MM.1S (cell line): Measurements from ENCODE around the gene RIMKLB.

Source experiments
- DNase-seq: peaks from one replicate; pipeline ENCODE4 v3.0.0-alpha.2; 2015
- H2AFZ ChIP-seq: fragments of 300-600 bp; sonication (generic); 2 replicates; pipeline ENCODE4 v1.6.0; 2016; ENCODE audit warnings: antibody characterized with exemption, low read length
- H3F3A ChIP-seq: fragments of 300-600 bp; sonication (generic); 2 replicates; pipeline ENCODE4 v1.6.1; 2016; ENCODE audit warnings: mild to moderate bottlenecking, antibody characterized with exemption, low read length, moderate library complexity, mixed read lengths; ENCODE audit not compliant: insufficient read depth
- H3K27ac ChIP-seq: fragments of 300-600 bp; sonication (generic); 2 replicates; pipeline ENCODE4 v1.5.1; 2016; ENCODE audit warnings: mild to moderate bottlenecking, low read length
- H3K27me3 ChIP-seq: fragments of 300-600 bp; sonication (generic); replicated peaks from 2 replicates; pipeline ENCODE4 v1.6.0; 2016; ENCODE audit warnings: low read length; ENCODE audit not compliant: insufficient read depth
- H3K36me3 ChIP-seq: fragments of 300-600 bp; sonication (generic); replicated peaks from 2 replicates; pipeline ENCODE4 v1.6.1; 2016; ENCODE audit warnings: mild to moderate bottlenecking, low read length, mixed read lengths; ENCODE audit not compliant: insufficient read depth
- H3K4me1 ChIP-seq: fragments of 300-600 bp; sonication (generic); 2 replicates; pipeline ENCODE4 v1.6.1; 2016; ENCODE audit warnings: low read length, mixed read lengths
- H3K4me2 ChIP-seq: fragments of 300-600 bp; sonication (generic); 2 replicates; pipeline ENCODE4 v1.6.0; 2016; ENCODE audit warnings: low read depth, low read length
- H3K4me3 ChIP-seq: fragments of 300-600 bp; sonication (generic); 2 replicates; pipeline ENCODE4 v1.5.1; 2016; ENCODE audit warnings: low read length, mixed read lengths
- H3K79me2 ChIP-seq: fragments of 300-600 bp; sonication (generic); 2 replicates; pipeline ENCODE4 v1.6.1; 2016; ENCODE audit warnings: mixed run types, low read length, mixed read lengths
- H3K9ac ChIP-seq: fragments of 300-600 bp; sonication (generic); 2 replicates; pipeline ENCODE4 v1.6.1; 2016; ENCODE audit warnings: low read length, mixed read lengths
- H3K9me2 ChIP-seq: fragments of 300-600 bp; sonication (generic); replicated peaks from 2 replicates; pipeline ENCODE4 v1.6.1; 2016; ENCODE audit warnings: mild to moderate bottlenecking, low read length, mixed read lengths; ENCODE audit not compliant: insufficient read depth
- H3K9me3 ChIP-seq: fragments of 300-600 bp; sonication (generic); replicated peaks from 2 replicates; pipeline ENCODE4 v1.6.1; 2016; ENCODE audit warnings: mild to moderate bottlenecking, low read length, mixed read lengths; ENCODE audit not compliant: insufficient read depth
- H4K20me1 ChIP-seq: fragments of 300-600 bp; sonication (generic); 2 replicates; pipeline ENCODE4 v1.6.1; 2016; ENCODE audit warnings: mild to moderate bottlenecking, low read length, moderate library complexity, mixed read lengths; ENCODE audit not compliant: insufficient read depth
- CTCF ChIP-seq: fragments of 300-600 bp; sonication (generic); IDR thresholded peaks from 2 replicates; pipeline ENCODE4 v1.5.1; 2016; ENCODE audit warnings: antibody characterized with exemption, low read length, mixed read lengths
- EZH2 ChIP-seq: fragments of 300-600 bp; sonication (generic); optimal IDR thresholded peaks from 2 replicates; pipeline ENCODE3; 2017; ENCODE audit warnings: low read depth, mild to moderate bottlenecking, antibody characterized with exemption, low read length, mixed read lengths
- EZH2phosphoT487 ChIP-seq: fragments of 300-600 bp; sonication (generic); IDR thresholded peaks from 2 replicates; pipeline ENCODE4 v1.6.1; 2018; ENCODE audit warnings: antibody characterized with exemption, low read length

RIMKLB gene

GRCh38 chr12:8692573-8692972 lies 5.2 kb upstream of the RIMKLB start:
- no peak for TF ChIP-seq EZH2phosphoT487
- TF ChIP-seq EZH2, result no peak
- TF ChIP-seq CTCF, result no peak
- no peak overlapping the region for H3K4me2 ChIP-seq
- H3K36me3 ChIP-seq, result no peaks in the 10 kb centered on the region
- no peak for DNase-seq
- H3F3A ChIP-seq, result peaks cover 10% of the 10 kb centered on the region; the same call in 1 of the 2 replicates
- no peaks in the 10 kb centered on the region for H4K20me1 ChIP-seq
- no peaks in the 10 kb centered on the region for H3K79me2 ChIP-seq
- H2AFZ ChIP-seq, result no peak overlapping the region
- no peaks in the 10 kb centered on the region for H3K9me2 ChIP-seq
- H3K4me3 ChIP-seq, result no peak overlapping the region
- H3K9me3 ChIP-seq, result no peaks in the 10 kb centered on the region
- peaks cover 18% of the 10 kb centered on the region for H3K27me3 ChIP-seq
- H3K4me1 ChIP-seq, result 0 out of 2 replicates have a peak, but pooled peaks cover 4% of the 10 kb centered on the region
- no peak overlapping the region for H3K9ac ChIP-seq
- no peak overlapping the region for H3K27ac ChIP-seq

- H3K9me2 ChIP-seq, result no peaks in the 10 kb centered on the region
- H3K36me3 ChIP-seq, result no peaks in the 10 kb centered on the region
- no peaks in the 10 kb centered on the region for H3K9me3 ChIP-seq
- no peaks in the 10 kb centered on the region for H3K79me2 ChIP-seq
- no peak overlapping the region for H3K4me3 ChIP-seq
- no peaks in the 10 kb centered on the region for H4K20me1 ChIP-seq
- no peak overlapping the region for H3K9ac ChIP-seq
- peaks cover 10% of the 10 kb centered on the region; the same call in 1 of the 2 replicates for H3F3A ChIP-seq
- no peak for TF ChIP-seq EZH2
- no peak for TF ChIP-seq EZH2phosphoT487
- TF ChIP-seq CTCF, result no peak
- H3K4me1 ChIP-seq, result no peaks in the 10 kb centered on the region
- DNase-seq, result no peak
- H3K27ac ChIP-seq, result no peak overlapping the region
- no peak overlapping the region for H3K4me2 ChIP-seq
- no peak overlapping the region for H2AFZ ChIP-seq
- H3K27me3 ChIP-seq, result peaks cover 34% of the 10 kb centered on the region
Observed at GRCh38 chr12:8695116-8695515, 2.7 kb upstream of the RIMKLB start.

GRCh38 chr12:8696442-8697090 lies 1.2 kb upstream of the RIMKLB start:
- Histone ChIP-seq H3K9me3 (no peaks in the 10 kb centered on the region), H3K27ac (no peak overlapping the region; the same call in 1 of the 2 replicates), H3K4me2 (no peak overlapping the region), H3K4me3 (no peak overlapping the region), H3K36me3 (no peaks in the 10 kb centered on the region), H3K4me1 (no peaks in the 10 kb centered on the region), H2AFZ (no peak overlapping the region), H3K9me2 (no peaks in the 10 kb centered on the region), H3K79me2 (no peaks in the 10 kb centered on the region), H3F3A (peaks cover 10% of the 10 kb centered on the region; the same call in 1 of the 2 replicates), H3K27me3 (peaks cover 36% of the 10 kb centered on the region), H4K20me1 (no peaks in the 10 kb centered on the region), H3K9ac (no peak overlapping the region)
- TF ChIP-seq CTCF (no peak), EZH2 (no peak)
- no peak for DNase-seq
